Eye (tissue), 1 donor: ENCODE measurements around the gene ADAMTS17.
A peak's percentile ranks its signal among the peaks of the same experiment; 100 is the strongest.

ENCODE experiments used
- DNase-seq: peaks from one replicate; pipeline ENCODE4 v3.0.0-alpha.2; 2015

The ADAMTS17 gene

DNA sequence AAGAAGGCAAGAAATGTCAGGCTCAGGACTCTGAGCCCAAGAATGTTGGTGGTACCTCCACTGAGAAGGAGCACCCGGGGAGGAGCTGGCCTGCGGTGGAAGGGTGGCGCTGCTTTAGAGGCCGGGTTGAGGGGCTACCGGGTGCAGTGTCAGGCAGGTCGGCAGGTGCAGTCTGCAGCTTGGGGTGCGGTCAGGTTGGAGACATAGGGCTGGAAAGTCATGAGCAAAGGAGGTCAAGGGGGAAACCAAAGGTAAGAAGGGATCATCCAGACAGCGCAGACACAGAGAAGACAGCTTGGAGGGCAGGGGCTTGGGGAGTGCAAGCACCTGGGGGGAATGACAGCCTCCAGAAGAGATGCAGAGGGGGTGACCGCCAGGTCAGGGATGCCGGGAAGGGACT, 334.2 kb downstream of the ADAMTS17 start:
- DNase-seq: no peak

DNA sequence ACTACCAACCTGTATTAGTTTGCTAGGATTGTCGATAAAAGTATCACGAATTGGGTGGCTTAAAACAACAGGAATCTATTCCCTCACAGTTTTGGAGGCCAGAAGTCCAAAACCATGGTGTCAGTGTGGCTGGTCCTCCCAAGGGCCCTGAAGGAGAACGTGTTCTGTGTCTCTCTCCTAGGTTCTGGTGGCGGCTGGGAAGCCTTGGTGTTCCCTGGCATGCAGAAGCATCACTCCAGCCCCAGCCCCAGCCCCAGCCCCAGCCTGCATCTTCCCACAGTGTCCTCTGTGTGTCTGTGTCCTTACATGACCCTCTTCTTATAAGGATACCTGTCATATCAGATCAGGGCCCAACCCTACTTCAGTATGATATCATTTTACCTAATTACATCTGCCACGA, 336.1 kb downstream of the ADAMTS17 start:
- no peak for DNase-seq

DNA sequence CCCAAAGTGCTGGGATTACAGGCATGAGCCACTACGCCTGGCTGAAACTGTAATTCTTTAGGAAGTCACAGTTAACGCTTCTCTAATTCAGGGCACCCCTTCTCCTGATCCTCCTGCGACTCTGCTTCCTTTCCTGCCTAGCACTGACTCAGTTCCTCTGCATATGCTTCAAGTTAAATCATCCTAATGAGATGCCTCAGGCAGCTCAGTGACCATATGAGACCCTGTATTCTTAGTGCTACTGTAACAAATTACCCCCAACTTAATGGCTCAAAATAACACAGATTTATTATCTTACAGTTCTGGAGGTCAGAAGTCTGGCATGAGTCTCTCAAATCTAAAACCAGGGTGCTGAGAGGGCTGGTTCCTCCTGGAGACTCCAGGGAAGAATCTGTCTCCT, 336.8 kb downstream of the ADAMTS17 start:
- DNase-seq: no peak

DNA sequence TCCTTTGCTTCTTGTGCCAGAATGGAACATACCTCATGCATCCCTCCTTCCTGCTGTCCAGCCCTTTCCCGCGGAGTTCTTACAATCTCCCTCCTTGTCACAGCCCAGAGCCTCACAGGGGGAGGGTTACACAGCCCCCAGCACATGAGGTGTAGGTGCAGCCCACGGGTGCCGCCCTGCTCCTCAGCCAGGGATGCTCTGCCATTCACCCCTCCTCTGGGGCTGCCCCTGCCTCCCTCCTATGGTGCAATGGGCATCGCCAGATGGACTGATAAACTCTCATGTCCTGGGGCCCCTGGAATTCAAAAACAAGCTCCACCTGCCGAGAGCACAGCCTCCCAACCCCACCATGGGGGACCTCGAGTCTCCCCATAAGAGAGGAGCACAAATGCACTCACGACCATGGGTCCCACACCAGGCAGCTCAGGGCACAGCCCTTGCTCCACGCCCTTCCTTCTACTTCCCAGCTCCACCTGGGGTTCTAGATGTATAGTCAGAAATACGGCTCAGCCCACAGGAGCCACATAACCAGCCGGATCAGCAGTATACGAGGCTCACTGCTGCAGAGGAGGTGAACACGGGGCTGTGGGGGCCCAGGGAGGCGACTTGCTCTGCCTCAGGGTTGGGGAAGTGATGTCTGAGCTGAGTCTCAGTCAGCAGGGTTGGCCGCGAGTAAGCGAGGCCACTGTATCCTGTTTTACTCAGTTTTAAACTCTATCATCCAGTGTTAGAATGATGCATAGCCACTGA, 338.8 kb downstream of the ADAMTS17 start:
- DNase-seq: no peak

DNA sequence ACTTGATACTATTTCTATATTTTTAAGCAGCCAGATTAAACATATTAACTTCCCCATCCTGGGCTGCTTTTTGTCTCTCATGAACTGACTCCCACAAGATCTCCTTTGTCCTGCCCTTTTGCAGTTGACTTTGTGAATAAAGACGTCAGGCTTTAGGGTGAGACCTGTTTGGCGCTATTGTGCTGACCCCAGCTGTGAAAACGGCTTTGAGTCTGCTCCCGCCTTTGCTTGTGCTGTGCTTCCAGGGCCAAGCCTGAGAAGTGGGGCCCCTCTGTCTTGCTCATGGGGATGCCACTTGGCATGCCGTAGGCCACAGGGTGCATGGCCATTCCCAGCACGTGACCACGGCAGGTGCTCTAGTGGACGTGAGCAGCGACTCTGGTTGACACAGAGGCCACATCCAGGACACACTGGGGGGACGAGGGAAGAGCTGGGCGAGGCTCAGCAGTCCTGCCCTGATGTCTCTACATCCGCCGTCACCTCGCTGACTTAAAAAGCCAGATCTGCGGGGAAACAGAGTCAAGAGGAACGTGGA, 339.6 kb downstream of the ADAMTS17 start:
- no peak for DNase-seq

DNA sequence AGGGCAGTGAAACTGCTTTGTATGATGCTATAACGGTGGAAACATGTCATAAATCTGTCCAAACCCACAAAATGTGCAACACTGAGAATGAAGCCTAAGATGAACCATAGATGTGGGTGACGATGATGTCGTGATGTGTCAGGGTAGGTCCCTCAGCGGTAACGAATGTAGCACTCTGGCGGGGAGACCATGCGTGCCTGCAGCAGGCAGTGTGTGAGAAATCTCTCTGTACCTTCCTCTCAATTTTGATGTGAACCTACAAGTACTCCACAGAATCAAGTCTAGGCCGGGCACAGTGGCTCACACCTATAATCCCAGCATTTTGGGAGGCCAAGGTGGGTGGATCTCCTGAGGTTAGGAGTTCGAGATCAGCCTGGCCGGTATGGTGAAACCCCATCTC, 340.4 kb downstream of the ADAMTS17 start:
- no peak for DNase-seq

DNA sequence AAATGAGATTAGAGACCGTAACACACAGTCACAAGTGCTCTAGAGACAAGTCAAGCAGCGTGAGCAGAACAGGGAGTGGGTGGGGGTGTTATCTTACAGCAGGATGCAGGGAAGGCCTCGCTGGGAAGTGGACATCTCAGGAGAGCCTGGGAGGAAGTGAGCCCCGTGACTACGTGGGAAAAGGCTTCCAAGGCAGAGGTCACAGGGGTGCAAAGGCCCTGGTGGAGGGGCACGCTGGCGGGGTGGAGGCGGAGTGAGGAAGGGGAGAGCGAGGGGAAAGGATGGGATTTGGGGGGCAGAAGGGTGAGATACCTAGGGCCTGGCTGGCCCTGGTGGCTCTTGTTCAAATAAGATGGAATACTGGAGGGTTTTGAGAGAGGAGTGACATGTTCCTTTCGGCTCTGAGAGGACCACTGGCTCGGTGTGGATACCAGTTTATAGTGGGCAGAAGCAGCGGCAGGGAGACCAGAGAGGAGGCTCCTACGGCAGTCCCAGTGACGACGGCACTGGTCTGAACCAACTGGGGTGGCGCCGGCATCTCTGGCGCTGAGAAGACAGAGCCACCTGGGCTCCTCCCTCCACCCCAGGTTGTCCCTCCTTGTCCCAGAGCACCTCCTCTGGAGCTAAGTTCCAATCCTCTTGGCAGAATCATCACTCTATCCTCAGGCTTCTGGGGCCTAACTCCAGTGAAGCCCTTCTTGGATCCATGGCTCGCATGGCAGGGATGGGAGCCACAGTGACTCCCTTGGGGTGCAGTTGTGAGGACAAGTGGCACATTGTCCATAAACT, 342.3 kb downstream of the ADAMTS17 start:
- DNase-seq: no peak

DNA sequence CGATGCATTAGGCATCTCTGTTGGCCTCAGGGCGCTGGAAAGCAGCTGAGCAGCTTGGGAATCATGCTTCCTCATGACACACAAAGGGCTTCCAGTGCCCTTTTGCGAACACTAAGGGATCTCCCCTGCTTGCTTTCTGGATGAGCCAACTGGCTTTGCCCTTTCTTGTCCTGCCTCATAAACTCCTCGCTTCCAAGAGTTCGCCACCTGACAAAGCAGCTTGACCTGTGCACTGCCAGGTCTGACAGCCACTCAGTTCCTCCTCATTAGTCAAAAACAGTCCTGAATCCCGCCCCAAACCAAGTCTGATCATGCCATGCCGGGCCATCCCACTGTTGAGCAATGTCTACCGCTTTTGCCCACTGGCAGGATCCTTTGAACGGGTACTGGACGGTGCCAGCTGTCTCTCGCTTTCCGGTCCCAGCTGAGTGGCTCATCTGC, 343.1 kb downstream of the ADAMTS17 start:
- no peak for DNase-seq

DNA sequence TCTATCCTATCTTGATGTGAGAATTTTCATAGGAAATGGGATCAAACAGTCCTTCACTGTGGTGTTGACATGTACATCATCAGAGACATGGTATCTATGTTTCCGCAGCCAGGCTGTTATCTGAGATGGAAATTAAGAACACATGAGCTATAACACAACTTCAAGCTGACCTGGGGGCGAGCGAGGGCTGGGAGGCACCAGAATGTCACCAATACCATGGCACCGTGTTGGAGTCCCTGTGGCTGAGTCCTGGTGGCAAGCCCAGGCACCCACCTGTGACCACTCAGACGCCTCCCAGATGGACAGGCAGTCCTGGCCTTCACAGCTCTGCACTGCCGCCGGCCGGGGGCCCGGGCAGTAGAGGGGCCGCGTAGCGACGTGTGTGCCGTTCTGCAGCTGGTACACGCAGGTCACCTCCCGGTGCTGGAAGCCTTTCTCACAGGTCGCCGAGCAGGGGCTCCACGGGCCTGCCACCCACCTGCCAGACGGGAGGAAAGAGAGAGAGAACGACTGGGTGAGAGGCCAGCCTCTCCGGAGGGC, 344.6 kb downstream of the ADAMTS17 start:
- no peak for DNase-seq

DNA sequence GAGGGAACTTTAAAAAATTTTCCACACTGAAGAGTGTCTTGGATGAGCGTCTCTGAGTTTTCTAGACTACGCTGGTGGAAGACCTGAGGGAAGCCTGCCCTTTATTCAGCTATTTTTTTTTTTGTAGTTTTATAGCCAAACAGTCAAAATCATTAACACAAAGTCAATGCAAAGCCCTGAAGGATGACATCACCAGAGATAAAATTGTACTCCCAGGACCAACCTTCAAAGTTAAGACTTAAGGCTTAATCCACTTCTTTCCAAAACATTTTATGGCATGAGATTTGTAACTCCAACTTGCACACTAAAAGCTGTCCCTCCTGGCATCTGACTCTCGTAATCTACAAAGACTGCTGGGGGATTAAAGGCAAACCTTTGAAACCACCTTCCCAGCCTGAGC, 345.1 kb downstream of the ADAMTS17 start:
- no peak for DNase-seq

DNA sequence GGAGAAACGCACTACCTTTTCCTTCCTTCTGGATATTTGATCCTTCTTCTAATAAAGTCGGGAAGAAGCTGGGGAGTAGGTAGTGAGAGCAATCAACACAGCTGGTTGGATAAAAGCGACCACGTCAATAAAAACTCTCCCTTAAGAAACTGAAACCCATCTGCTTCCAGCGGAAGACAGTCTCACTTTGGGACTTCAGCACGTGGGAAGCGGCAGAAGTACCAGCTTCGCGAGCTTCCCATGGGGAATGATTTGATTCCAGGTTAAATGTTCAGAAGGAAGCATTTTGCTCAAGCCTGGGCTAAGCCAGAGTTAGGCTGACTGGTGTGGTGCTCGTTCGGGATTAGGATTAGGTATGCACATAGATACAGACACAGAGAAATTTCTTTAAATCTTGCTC, 346.2 kb downstream of the ADAMTS17 start:
- peak; percentile 58 for DNase-seq

DNA sequence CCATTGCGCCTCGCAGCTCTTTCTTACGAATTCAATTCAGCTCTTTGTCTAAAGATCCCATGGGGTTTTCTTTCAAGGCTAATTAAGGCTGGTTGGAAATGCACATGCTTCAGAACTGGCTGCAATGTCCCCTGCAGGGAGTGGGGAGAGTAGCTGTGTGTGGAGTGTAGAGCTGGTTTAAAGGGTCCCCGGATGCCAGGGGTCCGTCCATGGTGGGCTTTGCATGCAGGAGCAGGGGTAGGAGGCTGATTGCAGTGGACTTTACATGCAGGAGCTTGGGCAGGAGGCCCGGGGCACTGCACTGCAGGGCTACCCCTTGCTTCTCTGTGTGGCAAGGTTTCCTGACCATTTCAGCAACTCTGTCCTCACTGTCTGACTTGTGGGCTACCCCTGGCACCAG, 346.9 kb downstream of the ADAMTS17 start:
- peak; percentile 80 for DNase-seq

DNA sequence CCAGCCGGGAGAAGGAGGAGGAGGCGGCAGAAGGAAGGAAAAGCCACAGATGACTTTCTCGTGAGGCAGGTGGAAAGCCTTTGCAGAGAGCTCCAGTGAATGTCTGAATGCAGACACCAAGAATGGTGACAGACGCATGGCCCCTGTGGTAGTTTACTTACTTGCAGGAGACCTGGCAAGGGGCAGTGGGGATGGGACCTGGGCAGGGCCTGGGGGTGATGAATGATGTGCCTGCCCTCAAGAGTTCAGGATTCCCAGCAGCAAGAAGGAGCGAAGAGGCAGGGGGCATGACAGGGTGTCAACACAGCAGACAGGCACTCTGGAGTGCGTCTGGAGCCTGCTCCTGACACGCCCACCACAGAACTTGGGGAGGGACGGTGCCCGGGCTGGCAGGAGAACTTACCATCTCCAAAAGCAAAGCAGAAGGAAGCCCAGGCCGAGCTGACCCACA, 348.1 kb downstream of the ADAMTS17 start:
- no peak for DNase-seq

DNA sequence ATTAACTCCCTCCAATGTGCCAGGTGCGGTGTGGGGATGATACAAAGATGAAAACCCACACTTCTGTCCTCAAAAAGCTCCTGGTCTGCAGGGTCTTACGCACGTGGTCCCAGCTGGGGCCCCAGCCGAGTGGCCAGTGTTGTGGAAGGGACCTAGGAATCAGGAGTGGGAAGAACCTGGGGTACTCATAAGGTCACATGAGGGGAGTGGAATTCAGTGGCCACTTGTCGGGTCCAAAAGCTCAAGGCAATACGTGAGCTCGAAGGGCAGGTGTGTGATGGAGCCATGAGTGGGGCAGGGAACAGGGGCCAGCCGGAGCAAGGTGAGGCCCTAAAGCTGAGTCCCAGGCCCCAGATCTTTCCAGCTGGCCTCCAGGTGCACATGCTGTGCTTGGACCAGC, 348.5 kb downstream of the ADAMTS17 start:
- no peak for DNase-seq

DNA sequence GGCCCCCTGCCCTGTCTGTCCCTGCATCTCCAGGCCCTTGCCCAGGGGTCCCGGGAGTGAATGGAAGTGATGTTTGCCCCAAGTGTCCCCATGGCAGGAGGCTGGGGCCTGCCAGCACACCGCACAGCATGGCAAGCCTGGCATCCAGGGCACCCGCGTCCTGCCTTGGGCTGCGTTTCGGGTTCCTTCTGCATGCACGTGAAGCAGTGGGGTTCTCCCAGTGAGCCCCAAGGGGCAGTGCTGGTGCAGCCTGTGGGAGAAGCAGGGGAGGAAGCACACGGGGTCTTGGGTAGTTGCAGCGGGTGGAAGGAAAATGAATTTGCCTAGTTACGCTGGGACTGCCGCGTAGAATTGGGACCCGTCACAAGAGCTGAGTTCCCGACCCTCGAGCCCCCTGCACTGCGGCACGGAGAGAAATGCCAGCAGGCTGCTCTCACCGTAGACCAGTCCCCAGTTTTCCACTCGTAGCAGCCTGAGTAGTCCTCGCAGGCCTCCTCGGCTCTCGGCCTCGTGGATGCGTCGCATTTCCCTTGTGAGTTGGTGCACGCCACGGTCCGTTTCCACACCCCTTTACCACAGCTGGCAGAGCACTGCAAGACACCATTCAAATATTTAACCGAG, 349.1 kb downstream of the ADAMTS17 start:
- no peak for DNase-seq

DNA sequence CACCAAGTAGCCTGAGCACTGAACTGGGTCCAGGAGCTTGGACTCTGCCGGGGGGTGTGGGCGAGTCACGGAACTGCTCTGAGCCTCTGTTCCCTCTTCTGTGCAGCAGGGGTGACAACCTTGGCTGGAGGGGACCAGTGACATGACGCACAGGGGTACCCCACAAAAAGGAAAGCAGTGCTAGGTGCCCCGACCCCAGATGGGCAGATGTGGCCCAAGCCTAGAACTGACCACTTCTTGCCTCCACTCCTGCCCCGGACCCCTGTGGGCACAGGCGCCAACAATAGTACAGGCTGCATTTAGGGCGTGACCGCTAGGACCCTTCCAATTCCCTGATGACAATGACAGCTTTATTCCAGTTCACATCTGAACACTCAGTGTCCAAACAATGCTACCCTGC, 352.7 kb downstream of the ADAMTS17 start:
- DNase-seq: no peak

DNA sequence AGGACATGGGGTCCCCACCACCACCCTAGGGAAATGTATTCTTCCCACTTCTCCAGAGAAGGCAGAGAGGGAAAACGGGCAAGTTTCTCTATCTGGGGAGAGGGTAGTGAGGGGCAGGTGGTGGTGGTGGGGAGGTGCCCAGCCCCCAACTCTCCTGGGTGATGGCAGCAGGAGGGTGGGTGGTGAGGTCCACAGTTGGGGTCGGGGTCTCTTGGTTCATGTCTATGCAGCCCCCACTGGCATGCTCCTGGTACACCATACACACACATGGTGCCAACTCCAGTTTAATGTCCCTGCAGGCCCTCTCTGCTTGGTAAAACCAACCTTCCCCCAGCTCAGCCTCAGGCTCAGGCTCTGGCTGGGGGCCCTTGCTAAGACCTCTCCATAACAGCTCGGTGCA, 354.1 kb downstream of the ADAMTS17 start:
- DNase-seq: no peak

DNA sequence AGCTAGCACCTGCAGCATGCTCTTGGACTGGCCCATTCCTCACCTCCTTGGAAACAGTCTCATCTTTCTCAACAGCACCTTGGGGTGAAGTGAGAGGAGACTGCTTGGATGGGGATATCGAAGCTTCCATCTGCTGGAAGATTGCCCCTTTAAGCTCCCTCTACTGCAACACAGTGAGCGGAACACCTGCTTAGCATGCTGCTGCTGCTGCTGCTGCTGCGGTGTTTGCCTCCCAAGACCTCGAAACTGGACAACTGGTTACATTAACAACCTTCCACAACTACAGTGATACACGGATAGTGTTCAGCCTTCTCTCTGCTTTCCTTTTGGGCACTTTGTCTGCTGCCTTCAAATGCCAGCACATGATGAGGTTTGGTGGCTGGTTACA, 354.7 kb downstream of the ADAMTS17 start:
- no peak for DNase-seq

DNA sequence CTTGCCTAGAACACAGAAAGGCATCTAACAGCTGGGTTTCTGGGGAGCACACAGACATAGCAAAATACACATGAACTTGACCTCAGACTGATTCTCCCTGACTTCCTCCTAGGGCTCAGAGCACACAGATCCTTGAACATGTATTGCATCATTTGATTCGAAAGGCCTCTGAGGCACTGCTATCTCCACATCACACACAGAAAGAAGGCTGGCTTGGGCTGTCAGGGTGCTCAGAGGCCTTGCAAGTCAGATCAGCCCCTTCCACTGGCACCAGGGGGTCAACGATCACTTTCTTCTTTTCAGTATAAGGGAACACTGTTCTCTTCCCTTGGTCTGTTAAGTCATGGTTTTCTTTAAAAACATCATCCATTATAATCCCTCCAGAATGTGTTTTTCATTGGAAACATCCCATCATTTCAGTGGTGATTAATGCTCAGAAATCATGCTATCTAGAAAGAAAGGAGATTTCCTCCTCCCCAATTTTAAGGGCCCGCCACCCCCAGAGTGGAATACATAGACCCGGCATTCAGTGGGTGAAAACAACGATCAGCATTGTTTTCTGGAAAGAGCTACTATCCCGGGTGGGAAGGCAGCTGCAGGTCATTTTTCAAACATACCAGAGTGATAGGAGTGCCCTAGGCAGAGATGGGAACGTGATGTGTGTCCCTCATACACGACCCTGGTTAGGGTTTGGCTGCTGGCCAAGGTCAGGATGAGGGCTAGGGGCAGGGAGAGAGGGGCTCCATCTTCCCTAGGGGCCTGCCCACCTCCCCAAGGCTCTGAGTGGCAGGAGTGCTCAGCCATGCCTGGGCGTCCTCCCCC, 355.3 kb downstream of the ADAMTS17 start:
- DNase-seq: no peak

DNA sequence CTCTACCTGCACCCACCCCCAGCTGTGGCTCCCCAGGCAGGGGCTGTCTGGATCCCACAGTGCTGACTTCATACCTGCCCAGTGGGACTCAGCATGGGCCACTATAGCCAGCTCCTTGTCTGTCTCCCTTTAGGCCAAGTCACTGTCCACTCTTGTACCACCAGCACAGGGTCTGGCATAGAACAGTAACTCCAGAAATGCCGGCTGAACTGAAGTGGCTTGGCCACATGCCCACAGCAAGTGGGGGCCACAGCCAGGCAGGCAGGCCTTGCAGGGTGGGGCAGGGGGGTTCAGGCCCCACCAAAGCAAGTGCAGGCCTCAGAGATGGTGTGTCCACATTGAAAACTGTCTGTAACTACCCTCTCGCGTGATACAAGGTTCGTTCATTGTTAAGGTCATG, 355.9 kb downstream of the ADAMTS17 start:
- no peak for DNase-seq

DNA sequence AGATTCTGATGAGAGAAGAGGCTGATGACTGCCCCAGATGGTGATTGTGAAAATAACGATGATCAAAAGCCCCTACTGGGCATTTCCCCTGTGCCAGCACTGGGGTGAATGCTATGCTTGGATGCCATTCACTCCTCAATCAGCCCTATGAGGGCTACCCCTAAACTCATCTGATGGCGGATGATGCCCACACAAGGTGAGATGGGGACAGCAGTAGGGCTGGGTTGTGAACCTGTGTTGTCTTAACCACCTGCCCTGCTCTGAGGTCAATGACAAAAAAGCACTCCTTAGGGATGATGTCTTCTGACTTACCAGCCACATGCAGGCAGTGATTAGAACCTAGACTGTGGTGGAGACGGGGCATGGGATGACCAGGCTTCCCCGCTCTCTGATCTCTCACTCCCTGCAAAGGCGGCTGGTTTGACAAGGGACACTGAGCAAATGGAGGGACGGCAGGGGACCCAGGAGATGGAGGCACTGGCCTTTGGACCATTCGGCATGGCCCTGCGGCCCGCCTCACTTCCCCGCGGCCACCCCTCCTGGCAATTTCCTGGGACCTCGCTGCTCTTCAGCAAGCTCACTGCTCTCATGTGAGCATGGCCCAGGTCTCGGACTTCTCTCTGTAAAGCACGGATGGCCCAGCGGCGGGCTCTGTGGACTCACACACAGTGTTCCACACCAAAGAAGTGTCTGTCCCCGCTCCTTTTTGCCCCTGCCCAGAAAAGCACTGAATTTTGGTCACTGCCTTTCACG, 357.1 kb downstream of the ADAMTS17 start:
- DNase-seq: no peak

DNA sequence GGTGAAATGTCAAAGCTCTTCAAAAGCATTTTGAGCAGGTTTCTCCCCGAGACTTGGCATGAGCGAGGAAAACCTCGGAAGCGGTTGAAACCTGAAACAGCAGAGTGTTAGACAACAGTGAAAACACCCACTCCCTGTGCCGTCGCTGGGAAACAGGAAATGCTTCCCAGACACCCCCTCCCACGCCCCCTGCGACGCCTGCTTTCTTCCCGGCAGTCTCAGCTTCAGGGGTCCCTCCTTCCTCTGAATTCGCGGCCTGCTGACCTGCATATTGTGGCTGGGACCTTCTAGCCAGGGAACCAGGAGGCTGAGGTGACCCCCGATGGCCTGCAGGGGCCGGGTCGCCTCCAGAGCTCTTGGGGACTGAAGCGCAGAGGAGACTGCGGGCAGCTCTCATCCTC, 357.9 kb downstream of the ADAMTS17 start:
- DNase-seq: no peak
